Stimulated activated CD8-positive, alpha-beta memory T cell treated with anti-CD3 and anti-CD28 coated beads, Interleukin-4, amount 100 ng/mL, for 48 hours (primary cell): ENCODE data around the gene ADCY5.

ENCODE experiments used
- DNase-seq: peaks from one replicate; pipeline ENCODE4 v3.0.0-alpha.2; 2020

The ADCY5 gene

GRCh38 chr3:123405021-123405420 lies 43.9 kb downstream of the ADCY5 start:
- no peak for DNase-seq

GRCh38 chr3:123404391-123404790 lies 44.5 kb downstream of the ADCY5 start:
- no peak for DNase-seq

GRCh38 chr3:123401836-123402530 lies 46.9 kb downstream of the ADCY5 start:
- no peak for DNase-seq

GRCh38 chr3:123400169-123400568 lies 48.7 kb downstream of the ADCY5 start:
- no peak for DNase-seq

- no peak for DNase-seq
These were observed 49.2 kb downstream of the ADCY5 start for GRCh38 chr3:123399653-123400052.

GRCh38 chr3:123397921-123398785 lies 50.7 kb downstream of the ADCY5 start:
- no peak for DNase-seq

GRCh38 chr3:123397050-123397590 lies 51.8 kb downstream of the ADCY5 start:
- no peak for DNase-seq

GRCh38 chr3:123396171-123397049 lies 52.5 kb downstream of the ADCY5 start:
- DNase-seq = no peak

- no peak for DNase-seq
These were observed 53.7 kb downstream of the ADCY5 start for GRCh38 chr3:123395235-123395634.

- DNase-seq = no peak
These were observed 54.4 kb downstream of the ADCY5 start for GRCh38 chr3:123394391-123395020.

GRCh38 chr3:123392871-123393620 lies 55.8 kb downstream of the ADCY5 start:
- DNase-seq = no peak

GRCh38 chr3:123392368-123392767 lies 56.5 kb downstream of the ADCY5 start:
- no peak for DNase-seq

GRCh38 chr3:123390865-123391600 lies 57.9 kb downstream of the ADCY5 start:
- DNase-seq = no peak

GRCh38 chr3:123389628-123389918 lies 59.3 kb downstream of the ADCY5 start:
- DNase-seq = no peak

- DNase-seq = no peak
These were observed 59.9 kb downstream of the ADCY5 start for GRCh38 chr3:123388811-123389627.

GRCh38 chr3:123388042-123388441 lies 60.8 kb downstream of the ADCY5 start:
- DNase-seq = no peak

GRCh38 chr3:123387532-123387931 lies 61.4 kb downstream of the ADCY5 start:
- DNase-seq = no peak

GRCh38 chr3:123386477-123387040 lies 62.3 kb downstream of the ADCY5 start:
- no peak for DNase-seq

- DNase-seq = no peak
These were observed 62.9 kb downstream of the ADCY5 start for GRCh38 chr3:123385981-123386380.

- no peak for DNase-seq
These were observed 63.4 kb downstream of the ADCY5 start for GRCh38 chr3:123385499-123385898.
